ENCODE data around the gene SCTR. TPM values are rescaled to one million over a fixed set of nuclear protein-coding genes. Genes with fewer than 3 reads are reported as not detected.

The SCTR gene
- total and polyA plus RNA-seq, 3 donors from 2014 or later: 1.1 to 6.6 (median 2.0) TPM

DNA sequence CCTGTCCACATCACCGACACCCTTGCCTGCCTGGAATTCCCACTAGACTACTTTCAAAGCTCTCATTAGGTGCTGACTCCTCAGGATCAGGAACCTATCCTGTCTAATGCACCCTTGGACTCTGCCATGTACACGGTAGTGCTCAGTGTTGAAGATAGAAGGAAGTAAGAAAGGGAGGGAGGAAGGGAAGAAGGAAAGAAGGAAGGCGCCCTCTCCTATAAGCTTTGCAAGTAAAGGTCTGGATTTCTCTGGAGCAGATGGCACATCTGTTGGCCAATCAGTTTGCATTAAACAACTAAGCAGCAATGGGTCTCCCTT is 45.3 kb downstream of the SCTR start:
- Histone ChIP-seq H3K27me3 (no peaks in the 10 kb centered on the region), H3K36me3 (ENCODE audit: low read depth, missing control alignments) (no peaks in the 10 kb centered on the region), H3K27ac (no peak overlapping the region), H3K4me1 (peaks cover 8% of the 10 kb centered on the region), H3K9me3 (no peaks in the 10 kb centered on the region), H3K4me3 (no peak overlapping the region)
- intact Hi-C loops (cut with DNase I; ENCODE audit: low total_unique reads): no loop called here
- 92 to 94% methylated on average over 3 of the region's 3 CpGs for WGBS, 2 donors
- DNase-seq: peak; percentile 2
- TF ChIP-seq, protein P1, sequence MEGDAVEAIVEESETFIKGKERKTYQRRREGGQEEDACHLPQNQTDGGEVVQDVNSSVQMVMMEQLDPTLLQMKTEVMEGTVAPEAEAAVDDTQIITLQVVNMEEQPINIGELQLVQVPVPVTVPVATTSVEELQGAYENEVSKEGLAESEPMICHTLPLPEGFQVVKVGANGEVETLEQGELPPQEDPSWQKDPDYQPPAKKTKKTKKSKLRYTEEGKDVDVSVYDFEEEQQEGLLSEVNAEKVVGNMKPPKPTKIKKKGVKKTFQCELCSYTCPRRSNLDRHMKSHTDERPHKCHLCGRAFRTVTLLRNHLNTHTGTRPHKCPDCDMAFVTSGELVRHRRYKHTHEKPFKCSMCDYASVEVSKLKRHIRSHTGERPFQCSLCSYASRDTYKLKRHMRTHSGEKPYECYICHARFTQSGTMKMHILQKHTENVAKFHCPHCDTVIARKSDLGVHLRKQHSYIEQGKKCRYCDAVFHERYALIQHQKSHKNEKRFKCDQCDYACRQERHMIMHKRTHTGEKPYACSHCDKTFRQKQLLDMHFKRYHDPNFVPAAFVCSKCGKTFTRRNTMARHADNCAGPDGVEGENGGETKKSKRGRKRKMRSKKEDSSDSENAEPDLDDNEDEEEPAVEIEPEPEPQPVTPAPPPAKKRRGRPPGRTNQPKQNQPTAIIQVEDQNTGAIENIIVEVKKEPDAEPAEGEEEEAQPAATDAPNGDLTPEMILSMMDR (IDR thresholded peaks at IDR 0.05): no peak
- TF ChIP-seq POLR2A (IDR thresholded peaks at IDR 0.05): no peak

DNA sequence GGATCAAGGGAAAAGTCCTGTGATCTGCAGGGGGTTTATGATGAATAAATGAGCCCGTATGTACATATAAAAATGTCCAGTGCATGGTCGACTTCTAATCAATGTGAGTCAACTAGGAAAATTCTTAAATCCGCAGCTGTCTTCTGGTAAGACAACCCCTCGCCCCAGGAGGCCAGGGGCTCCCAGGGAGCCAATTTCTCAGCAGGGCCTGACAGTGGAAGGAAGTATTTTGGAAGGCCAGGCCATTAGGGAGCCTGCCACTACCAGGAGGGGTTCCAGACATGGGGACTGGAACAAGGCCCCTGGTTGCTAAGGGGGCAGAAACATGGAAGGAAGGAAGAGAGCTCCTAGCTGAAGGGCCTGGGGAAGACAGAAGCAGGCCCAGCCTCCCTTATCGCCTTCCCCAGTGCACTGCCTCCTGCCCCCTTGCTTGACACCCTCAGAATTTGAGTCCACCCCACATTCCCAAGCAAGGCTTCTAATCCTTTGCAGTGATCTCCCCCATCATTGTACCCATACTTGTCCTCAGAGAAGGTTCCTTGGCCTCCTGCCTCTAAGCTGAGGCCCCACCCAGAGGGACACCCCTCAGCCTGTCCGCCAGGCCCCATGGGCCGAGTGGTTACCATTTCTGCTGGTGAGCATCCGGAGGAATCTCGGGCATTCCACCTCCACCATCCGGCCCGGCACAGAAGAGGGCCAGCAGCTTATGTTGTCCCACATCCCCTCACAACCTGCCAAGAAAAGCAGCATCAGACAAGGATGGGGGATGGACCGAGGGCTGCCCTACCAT is 45.9 kb downstream of the SCTR start:
- intact Hi-C loops (cut with DNase I; ENCODE audit: low total_unique reads): no loop called here
- no peaks in the 10 kb centered on the region for H3K27me3 ChIP-seq
- no peaks in the 10 kb centered on the region for H3K9me3 ChIP-seq
- peaks cover 8% of the 10 kb centered on the region for H3K4me1 ChIP-seq
- DNase-seq: peak; percentile 4
- no peak overlapping the region for H3K4me3 ChIP-seq
- TF ChIP-seq, protein P1 (IDR thresholded peaks at IDR 0.05): no peak
- TF ChIP-seq POLR2A (IDR thresholded peaks at IDR 0.05): no peak
- WGBS, 2 donors: 87 to 91% methylated on average over 12 of the region's 12 CpGs
- no peak overlapping the region for H3K27ac ChIP-seq
- no peaks in the 10 kb centered on the region for H3K36me3 ChIP-seq (ENCODE audit: low read depth, missing control alignments)

DNA sequence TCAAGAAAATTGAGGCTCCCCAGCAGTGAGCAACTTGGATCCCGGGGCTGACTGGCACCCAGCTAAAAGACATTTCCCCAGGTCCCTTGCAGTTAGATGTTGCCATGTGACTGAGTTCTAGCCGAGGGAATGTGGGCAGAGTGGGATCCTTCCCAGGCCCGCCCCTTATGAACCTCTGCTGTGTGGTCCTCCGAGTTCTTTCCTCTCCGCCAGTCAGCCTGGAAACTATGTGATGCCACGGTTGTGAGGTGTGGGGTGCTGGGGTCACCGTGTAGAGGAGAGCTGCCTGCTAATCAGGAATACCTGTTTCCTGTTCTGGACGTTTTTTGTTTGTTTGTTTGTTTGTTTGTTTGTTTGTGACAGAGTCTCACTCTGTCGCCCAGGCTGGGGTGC is 47.2 kb downstream of the SCTR start:
- WGBS, 2 donors: 62 to 74% methylated on average over 9 of the region's 9 CpGs
- no peak overlapping the region for H3K4me3 ChIP-seq
- no peaks in the 10 kb centered on the region for H3K4me1 ChIP-seq
- no peaks in the 10 kb centered on the region for H3K9me3 ChIP-seq
- H3K36me3 ChIP-seq (ENCODE audit: low read depth, missing control alignments): no peaks in the 10 kb centered on the region
- intact Hi-C loops (cut with DNase I; ENCODE audit: low total_unique reads): no loop called here
- TF ChIP-seq, protein P1 (IDR thresholded peaks at IDR 0.05): no peak
- TF ChIP-seq POLR2A (IDR thresholded peaks at IDR 0.05): no peak
- no peak overlapping the region for H3K27ac ChIP-seq
- DNase-seq: peak; percentile 6
- no peaks in the 10 kb centered on the region for H3K27me3 ChIP-seq

DNA sequence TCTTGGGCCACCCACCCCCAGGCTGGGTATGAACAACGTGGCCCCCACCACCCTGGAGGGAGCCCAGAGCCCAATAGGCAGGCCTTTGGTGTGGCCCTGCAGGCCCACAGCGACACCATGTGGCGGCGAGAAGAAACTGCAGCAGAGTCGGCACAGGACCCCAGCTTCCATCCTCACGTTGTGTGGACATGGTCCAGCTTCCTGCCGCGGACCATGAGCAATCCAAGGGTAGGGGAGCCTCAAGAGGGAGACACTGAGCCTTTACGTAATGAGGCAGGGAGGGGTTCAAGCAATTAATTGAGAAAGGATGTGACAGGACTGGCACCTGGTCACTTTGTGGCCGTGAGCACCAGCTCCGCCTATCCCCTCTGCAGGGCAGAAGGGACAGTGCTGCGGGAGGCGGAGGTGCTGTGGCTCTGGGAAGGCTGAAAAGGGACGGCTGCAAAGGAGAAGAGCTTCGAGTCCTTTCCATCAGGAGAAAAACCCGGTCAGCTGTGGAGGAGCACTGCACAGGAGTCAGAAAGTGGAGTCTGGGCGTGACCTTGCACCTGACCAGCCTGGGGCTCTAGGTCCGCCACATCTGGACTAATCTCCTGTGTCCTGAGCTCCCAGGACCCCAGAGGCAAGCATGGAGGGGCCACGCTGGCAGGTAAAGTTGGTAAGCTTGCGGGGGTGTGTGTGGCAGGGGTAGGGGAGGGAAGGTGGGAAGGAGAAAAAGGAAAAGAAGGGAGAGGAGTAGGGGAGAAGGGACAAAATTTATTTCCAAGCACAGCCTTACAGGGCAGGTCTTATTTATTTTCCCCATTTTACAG is 47.8 kb downstream of the SCTR start:
- H3K36me3 ChIP-seq (ENCODE audit: low read depth, missing control alignments): no peaks in the 10 kb centered on the region
- no peaks in the 10 kb centered on the region for H3K4me1 ChIP-seq
- intact Hi-C loops (cut with DNase I; ENCODE audit: low total_unique reads): no loop called here
- no peak for TF ChIP-seq POLR2A (IDR thresholded peaks at IDR 0.05)
- TF ChIP-seq, protein P1 (IDR thresholded peaks at IDR 0.05): peak; percentile 81 to 98 (median 84)
- WGBS, 2 donors: 20 to 29% methylated on average over 17 to 20 of the region's 20 CpGs
- H3K4me3 ChIP-seq: no peak overlapping the region
- no peak overlapping the region for H3K27ac ChIP-seq
- no peaks in the 10 kb centered on the region for H3K27me3 ChIP-seq
- no peaks in the 10 kb centered on the region for H3K9me3 ChIP-seq
- peak; percentile 71 for DNase-seq
